ENCODE results near the gene CYP26C1.

DNA sequence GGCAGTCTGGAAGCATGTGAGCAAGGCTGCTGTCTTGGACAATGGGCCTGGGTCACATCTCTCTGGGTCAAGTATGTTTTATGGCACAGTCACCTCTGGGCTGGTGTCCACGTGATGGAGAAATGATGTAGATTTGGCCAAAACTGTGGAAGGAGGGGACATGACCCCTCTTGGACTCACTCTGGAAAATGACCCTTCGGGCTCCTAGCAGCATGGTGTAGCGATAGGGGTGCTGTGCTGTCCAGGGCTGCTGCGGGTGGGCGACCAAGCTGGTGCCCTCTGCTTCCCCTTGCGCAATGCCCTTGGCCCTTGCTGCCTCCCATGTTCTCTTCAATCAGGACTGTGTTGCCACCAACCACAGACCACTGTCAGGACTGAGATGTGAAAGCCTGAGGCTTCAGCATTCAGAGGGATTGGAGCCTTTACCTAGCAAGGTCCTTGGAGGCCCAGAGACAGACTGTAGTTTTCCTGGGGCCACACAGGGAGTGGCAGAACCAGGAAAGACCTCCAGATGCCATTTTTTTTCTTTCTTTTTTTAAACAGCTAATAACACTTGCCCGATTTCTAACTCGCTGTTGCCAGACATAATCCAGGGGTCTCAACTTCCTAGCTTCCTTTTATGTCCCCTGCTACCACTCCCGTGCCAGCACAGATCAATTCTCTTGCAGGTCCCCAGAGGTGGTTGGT lies 19.2 kb downstream of the CYP26C1 start:
- no peak for TF ChIP-seq POLR2A (IDR thresholded peaks at IDR 0.05)
- TF ChIP-seq, protein P1, sequence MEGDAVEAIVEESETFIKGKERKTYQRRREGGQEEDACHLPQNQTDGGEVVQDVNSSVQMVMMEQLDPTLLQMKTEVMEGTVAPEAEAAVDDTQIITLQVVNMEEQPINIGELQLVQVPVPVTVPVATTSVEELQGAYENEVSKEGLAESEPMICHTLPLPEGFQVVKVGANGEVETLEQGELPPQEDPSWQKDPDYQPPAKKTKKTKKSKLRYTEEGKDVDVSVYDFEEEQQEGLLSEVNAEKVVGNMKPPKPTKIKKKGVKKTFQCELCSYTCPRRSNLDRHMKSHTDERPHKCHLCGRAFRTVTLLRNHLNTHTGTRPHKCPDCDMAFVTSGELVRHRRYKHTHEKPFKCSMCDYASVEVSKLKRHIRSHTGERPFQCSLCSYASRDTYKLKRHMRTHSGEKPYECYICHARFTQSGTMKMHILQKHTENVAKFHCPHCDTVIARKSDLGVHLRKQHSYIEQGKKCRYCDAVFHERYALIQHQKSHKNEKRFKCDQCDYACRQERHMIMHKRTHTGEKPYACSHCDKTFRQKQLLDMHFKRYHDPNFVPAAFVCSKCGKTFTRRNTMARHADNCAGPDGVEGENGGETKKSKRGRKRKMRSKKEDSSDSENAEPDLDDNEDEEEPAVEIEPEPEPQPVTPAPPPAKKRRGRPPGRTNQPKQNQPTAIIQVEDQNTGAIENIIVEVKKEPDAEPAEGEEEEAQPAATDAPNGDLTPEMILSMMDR (IDR thresholded peaks at IDR 0.05): no peak
- no peak for TF ChIP-seq EP300 (IDR thresholded peaks at IDR 0.05)
- no peak for TF ChIP-seq POLR2AphosphoS5 (IDR thresholded peaks at IDR 0.05)

All from upper lobe of left lung (tissue), 4 donors.